GM12872 (cell line): ENCODE results near the gene ADK.

ENCODE experiments used
- TF ChIP-seq, protein P1 (sequence below): IDR thresholded peaks from 3 replicates; pipeline ENCODE4 v1.5.1; 2011; ENCODE audit warnings: low read depth, mild to moderate bottlenecking, low read length, moderate library complexity; ENCODE audit not compliant: insufficient read depth

Gene ADK

DNA sequence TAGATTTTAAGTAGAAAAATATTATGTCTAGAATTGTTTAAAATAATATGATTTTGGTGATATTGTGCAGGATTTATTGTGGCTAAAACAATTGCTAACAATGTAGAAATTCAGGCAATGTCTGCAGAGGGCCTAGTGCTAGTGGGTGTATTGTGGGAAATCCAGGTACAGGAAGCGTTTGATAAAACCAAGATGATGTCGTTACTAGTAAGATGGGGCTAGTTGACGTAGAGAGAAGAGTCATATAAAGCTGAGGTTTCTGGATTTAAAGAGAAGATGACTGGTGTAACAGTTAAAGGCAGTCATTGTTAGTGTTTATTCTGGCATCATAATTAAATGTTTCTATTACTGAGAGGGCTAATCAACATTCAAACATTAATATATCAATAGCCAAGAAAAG is 43.5 kb downstream of the ADK start:
- TF ChIP-seq, protein P1, sequence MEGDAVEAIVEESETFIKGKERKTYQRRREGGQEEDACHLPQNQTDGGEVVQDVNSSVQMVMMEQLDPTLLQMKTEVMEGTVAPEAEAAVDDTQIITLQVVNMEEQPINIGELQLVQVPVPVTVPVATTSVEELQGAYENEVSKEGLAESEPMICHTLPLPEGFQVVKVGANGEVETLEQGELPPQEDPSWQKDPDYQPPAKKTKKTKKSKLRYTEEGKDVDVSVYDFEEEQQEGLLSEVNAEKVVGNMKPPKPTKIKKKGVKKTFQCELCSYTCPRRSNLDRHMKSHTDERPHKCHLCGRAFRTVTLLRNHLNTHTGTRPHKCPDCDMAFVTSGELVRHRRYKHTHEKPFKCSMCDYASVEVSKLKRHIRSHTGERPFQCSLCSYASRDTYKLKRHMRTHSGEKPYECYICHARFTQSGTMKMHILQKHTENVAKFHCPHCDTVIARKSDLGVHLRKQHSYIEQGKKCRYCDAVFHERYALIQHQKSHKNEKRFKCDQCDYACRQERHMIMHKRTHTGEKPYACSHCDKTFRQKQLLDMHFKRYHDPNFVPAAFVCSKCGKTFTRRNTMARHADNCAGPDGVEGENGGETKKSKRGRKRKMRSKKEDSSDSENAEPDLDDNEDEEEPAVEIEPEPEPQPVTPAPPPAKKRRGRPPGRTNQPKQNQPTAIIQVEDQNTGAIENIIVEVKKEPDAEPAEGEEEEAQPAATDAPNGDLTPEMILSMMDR = no peak

DNA sequence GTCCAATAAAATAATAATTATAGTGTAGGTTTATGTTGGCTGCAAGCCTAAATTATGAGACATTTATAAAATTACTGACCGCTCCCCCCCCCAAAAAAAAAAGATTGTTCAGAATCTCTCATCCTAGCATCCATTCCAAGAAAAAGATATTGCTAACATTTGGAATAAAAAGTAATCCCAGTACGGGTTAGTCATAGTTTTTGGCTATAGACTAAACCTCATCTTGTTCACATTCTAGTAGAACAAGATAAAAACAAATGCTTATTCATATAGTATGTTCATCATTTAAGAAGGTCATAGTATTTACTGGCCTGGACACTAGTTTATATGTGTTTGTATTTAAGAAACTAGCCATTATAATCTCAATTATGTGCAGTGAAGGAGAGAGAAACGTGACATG is 44.0 kb downstream of the ADK start:
- TF ChIP-seq, protein P1 = no peak

DNA sequence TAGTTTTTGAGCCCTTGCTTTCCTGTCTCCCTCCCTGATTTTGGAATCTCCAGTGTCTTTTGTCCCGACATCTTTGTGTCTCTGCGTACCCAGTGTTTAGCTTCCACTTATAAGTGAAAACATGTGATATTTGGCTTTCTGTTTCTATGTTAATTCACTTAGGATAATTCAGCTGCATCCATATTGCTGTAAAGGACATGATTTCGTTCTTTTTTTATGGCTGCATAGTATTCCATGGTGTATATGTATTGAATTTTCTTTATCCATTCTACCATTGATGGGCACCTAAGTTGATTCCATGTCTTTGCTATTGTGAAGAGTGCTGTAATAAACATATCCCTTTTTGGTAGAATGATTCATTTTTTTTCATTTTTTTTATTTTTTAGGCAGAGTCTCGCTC is 48.3 kb downstream of the ADK start:
- TF ChIP-seq, protein P1 = no peak

DNA sequence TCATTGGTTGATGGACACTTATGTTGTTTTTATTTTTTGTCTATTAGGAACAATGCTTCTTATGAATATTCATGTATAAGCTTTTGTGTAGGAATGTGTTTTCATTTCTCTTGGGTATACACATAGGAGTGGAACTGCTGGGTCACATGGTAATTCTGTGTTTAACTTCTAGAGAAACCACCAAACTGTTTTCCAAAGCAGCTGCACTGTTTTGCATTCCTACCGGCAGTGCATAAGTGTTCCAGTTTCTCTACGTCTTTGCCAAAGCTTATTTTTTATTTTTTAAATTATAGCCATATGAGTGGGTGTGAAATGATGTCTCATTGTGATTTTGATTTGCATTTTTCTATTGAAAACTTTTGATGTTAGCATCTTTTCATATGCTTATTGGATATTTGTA is 51.3 kb downstream of the ADK start:
- TF ChIP-seq, protein P1 = no peak

DNA sequence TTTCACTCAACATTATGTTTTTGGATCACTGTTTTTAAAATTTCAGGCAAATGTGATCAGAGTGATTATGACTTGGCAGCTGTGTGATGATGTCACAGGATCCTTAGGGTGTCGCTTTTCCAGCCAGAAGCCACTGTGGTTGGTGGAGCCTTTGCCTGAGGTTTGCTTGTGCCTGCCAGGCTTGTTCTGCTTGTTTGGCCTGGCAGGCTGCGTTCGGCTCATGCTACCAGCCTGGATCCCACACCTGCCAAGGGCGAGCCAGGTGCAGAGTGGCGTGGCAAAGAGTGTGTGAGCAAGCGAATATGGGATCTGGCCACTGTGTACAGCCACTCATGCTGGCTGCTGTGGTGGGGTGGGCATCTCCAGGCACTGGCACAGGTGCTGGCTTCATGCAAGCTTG is 55.7 kb downstream of the ADK start:
- TF ChIP-seq, protein P1 = no peak

DNA sequence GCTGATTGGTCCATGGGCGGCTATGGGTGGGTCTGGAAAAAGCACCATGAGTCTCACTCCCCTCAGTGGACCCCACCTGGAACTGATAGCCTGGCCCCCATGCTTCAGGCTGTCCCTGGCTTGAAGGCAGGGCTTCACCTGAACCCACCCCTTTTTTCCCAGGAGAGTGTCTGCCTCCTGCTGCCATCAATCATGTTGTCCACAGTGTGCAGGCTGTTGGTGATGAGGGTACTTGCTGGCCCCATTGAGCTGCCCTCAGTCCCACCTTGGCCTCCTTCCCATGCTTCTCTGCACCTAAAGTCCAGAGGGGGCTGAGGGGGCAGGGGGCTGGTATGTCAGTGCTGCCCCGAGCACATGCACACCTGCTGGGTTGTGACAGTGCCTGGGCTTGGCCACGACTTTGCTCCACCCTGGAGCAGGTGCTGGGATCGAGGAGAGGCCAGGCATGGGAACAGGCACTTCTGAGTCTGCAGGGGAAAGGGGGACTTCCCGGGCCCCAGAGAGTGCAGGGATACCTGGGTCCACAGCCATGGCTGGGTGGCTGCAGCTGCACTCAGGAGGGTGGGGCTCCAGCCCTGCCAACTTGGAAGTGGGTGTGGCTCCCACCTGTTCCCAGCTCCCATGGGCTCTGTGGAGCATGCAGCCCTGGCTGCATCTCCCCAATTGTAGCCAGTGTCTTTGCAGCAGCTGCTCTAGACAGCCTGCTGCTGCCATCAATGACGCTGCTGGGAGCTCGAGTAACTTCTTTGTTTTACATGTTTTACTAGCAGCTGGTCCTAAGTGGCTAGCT is 56.9 kb downstream of the ADK start:
- TF ChIP-seq, protein P1 = no peak

DNA sequence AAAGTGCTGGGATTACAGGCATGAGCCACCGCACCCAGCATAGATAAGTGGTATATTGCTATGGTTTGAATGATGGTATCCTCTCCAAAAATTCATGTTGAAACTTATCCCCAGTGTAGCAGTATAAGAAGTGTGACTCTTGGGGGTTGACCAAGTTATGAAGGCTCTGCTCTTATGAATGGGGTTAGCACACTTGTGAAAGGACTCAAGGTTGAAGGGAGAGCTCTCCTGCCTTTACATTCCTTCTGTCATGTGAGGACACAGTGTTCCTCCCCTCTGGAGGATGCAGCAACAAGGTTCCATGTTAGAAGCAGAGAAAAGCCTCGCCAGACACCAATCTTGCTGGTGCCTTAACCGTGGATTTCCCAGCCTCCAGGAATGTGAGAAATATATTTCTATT is 58.0 kb downstream of the ADK start:
- TF ChIP-seq, protein P1 = no peak

DNA sequence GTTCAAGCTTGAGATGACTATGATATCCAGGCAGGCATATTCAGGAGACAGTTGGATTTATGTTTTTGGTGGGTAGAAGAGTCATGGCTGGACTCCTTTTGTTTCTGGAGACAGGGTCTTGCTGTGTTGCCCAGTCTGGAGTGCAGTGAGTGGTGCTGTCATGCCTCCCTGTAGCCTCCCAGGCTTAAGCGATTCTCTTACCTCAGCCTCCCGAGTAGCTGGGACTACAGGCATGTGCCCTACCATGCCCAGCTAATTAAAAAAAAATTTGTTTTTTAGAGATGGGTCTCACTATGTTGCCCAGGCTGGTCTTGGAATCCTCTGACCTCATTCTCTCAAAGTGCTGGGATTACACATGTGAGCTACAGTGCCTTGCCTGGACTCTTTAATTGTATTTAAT is 62.0 kb downstream of the ADK start:
- TF ChIP-seq, protein P1 = no peak
